Stimulated activated CD8-positive, alpha-beta memory T cell treated with anti-CD3 and anti-CD28 coated beads, Interleukin-15, amount 100 ng/mL, for 48 hours (primary cell): ENCODE results near the gene AKAP6.
"Not testable (repeated sequence)": the region's sequence is repeated elsewhere in the genome, so short reads cannot be mapped to it uniquely, and the experiment has no call there.

ENCODE experiments used
- DNase-seq, 2 donors: peaks; one replicate each; pipeline ENCODE4 v3.0.0-alpha.2; 2020; ENCODE audit warnings: low read depth in 2 of 2

AKAP6 gene

GRCh38 chr14:32576977-32577376, 247.9 kb downstream of the AKAP6 start:
- no peak for DNase-seq

DNA sequence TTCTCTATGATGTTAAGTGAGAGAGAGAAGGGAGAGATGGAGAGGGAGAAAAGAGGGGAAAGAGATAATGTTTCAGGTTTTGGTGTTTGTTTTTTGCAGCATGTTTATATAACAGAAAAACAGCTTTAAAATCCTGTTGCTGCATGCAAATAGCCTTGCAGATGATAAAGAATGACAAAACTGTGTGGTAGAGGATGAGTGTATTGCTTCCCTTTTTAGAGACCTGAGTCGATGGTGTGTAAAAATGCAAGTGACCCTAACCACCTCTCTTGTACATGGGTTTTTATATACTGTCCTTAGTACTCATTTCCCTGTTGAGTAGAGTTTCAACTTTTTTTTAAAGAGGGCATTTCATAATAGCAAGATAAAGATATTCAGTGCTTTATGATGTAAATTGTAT, 249.1 kb downstream of the AKAP6 start:
- DNase-seq, result no peak

GRCh38 chr14:32583427-32583826, 254.3 kb downstream of the AKAP6 start:
- DNase-seq, result not testable (repeated sequence)

DNA sequence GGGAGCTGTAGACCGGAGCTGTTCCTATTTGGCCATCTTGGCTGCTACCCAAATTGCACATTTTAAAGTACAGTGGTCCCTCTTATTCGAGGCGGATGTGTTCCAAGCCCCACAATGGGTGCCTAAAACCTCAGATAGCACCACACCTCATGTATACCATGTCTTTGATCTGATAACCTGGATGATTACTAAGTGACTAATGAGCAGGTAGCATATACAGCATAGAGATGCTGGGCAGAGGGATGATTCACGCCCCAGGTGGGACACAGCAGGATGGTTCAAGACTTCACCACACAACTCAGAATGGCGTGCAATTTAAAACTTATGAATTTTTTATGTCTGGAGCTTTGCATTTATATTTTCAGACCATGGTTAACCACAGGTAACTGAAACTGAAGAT, 255.0 kb downstream of the AKAP6 start:
- no peak for DNase-seq

- DNase-seq, result no peak
These were observed 258.4 kb downstream of the AKAP6 start for GRCh38 chr14:32587461-32587860.

DNA sequence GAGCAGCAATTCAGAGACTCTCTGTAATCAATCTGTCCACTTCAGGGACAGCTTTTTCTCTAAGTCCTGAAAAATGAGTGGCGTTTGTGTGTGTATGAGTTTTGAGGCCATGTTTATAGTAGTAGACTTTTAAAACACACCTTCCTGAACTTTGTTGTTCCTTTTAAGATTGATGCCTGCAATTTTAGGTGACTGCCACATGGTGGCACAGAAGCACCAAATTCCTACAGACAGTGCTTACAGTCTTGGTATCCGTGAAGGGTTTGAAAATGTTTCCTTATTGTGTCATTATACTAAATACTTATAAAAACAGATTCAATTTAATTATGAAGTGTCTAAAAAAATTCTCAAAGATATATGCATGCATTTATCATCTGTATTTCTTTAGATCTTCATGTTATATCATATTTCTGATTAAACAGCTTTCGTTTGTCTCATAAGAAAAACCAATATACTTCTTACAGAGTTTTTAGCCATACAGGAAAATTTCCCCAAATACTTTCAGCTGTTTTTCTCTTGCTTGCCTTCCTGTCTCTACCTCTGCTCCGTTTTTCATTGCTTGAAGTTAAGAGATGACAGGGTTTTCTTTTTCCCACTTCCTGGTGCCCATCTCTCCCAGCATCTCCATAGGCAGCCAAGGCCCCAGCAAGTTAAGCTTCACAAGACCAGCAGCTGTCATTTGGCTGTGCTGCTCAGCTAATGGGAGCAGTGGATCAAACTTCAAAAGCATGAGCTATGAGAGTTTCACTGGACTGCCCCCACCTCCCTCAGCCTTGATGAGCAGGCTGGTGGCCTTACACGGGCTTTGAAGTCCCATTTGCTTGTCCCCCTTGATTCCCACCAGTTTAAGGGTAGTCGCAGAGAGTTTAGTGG, 259.6 kb downstream of the AKAP6 start:
- no peak for DNase-seq

GRCh38 chr14:32590157-32590556, 261.1 kb downstream of the AKAP6 start:
- no peak for DNase-seq

DNA sequence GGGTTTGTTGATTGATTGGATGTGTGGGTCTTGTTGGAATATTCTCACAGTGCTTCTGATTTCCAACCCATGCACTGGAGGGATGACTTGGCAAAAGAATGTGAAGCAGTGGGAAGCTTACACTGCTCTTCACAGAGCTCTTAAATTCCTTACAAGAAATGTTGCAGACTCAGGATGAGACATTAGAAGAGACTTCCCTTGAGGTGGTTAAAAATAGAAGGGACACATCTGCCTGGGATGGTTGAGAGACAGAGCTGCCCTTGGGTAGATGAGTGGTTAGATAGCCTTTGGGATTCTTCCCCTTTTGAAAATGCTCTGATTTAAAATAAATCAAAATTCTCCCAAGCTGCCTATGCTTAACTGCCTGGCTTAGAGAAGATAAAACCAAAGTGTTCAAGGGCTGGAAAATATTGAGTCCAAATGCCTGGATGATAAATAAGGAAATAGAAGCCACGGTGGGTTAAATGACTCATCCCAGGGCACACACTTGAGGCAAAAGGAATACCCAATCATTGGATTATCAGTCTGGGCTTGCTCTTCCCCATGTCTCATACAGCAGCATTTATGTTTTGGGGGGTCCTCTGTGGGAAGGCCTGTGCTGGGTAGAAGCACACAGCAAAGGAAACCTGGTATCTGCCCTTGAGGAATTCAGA, 264.3 kb downstream of the AKAP6 start:
- DNase-seq, result no peak

DNA sequence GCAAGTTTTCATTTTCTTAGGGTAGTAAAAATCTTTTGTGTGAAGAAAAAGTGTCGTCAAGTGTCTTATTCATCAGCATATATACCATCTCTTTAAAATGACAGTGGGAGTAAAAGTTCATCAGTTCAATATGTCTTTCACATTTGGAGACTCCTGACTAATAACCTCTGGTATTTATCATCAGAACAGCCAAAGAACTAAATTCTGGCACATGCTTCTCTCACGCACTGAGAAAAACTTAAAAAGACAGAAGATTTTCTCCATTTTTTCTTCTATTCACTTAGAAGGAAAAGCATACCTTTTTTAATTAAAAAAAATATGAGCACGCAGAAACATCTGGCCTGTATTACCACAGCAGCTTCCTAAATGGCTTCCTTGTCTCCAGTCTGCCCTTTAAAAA, 265.7 kb downstream of the AKAP6 start:
- no peak for DNase-seq

GRCh38 chr14:32595497-32595896, 266.4 kb downstream of the AKAP6 start:
- DNase-seq, result no peak

DNA sequence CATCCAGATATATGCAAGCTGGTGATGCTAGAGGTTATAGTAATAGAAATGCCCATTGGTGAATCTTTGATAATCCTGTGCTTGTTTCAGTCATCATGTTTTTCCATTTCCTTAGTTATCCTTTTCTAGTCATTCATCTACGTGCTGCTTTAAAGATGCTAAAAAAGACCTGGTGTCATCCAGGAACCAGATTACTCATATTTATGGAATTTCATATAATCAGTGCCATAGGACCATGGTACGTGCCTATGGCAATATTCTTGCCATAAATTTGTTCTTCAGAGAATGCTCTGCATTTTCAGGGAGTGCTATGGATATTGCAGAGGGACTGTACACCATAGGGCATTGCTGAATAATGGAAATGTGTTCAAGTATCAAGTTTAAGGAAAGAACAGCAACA, 267.3 kb downstream of the AKAP6 start:
- no peak for DNase-seq

- no peak for DNase-seq
These were observed 268.7 kb downstream of the AKAP6 start for GRCh38 chr14:32597771-32598170.

- no peak for DNase-seq
These were observed 272.0 kb downstream of the AKAP6 start for GRCh38 chr14:32601069-32601468.

DNA sequence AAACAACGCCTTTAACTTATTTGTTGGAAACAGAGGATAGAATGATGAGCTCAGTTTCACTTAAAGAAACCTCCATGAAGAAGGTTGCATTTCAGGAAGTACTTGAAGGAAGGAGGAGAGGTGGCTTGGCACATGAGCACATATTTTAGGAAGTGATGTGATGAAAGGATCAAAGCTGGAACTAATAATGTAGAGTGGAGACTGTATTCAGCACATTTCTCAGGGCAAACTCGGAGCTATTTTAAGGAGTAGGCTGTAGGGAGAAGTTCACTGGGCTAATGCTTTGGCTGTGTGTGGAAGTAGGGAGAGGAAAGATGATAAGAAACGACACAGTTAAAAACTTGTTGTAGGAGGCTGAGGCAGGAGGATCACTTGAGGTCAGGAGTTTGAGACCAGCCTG, 272.8 kb downstream of the AKAP6 start:
- DNase-seq, result no peak

DNA sequence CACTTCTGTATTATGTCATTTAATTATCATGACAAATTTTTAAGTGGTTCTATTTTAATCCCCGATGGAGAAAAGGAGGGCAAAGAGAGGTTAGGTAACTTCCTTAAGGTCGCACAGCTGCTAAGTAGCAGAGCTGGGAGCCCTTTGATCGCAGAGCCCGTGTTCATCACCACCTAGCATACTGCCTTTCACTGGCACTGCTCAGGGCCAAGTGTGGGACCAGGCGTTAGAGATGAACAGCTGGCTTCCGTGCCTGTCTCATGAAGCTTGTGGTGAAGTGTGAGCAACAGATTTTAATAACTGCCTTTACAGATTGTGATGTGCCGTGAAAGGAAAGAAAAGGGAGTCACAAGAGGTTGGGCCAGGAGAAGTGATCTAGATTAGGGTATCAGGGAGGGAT, 273.6 kb downstream of the AKAP6 start:
- DNase-seq, result no peak

DNA sequence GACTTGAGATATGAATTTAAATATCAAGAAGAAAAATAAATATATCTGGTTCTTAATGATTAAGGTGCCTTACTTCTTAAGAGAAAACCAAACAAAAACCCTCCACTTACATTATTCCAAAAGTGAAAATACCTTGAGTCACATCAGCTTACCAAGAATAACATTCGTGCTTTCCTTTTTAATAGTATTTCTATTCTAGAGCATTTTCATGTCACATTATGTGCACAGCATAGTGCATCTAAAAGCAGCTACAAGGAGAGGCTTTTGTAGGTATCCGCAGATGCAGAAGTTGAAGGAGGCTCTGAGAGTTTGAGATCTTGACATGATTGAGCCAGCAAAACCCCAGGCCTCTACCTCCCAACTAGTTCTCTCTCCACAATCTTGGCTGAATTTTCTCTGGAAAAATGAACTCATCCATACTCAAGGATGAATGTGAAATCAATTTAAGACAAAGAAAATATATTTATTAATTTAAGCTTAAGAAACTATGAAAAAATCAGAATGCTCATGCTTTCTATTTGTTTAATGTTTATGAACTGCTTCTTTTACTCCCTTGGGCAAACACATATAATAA, 275.0 kb downstream of the AKAP6 start:
- DNase-seq, result no peak

GRCh38 chr14:32606301-32606700, 277.2 kb downstream of the AKAP6 start:
- no peak for DNase-seq

- DNase-seq, result no peak
These were observed 278.3 kb downstream of the AKAP6 start for GRCh38 chr14:32607399-32607798.

DNA sequence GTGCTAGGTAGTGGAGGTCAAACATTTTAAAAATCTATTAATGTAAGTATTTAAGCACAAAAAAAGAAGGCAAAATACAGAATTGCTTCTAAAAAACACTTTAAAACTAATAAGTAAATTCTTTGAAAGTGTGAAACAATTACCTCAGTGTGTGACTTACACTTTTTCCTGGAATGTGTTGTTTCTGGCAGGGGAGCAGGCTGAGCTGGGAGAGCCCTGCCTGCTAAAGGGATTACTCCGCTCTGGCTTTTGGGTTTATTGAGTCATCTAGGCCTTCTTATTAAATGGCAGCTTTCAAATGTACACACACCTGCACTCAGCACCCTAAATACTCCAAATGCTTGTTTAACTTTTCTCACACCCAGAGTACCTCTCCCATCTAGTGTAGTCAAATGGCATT, 279.8 kb downstream of the AKAP6 start:
- no peak for DNase-seq

DNA sequence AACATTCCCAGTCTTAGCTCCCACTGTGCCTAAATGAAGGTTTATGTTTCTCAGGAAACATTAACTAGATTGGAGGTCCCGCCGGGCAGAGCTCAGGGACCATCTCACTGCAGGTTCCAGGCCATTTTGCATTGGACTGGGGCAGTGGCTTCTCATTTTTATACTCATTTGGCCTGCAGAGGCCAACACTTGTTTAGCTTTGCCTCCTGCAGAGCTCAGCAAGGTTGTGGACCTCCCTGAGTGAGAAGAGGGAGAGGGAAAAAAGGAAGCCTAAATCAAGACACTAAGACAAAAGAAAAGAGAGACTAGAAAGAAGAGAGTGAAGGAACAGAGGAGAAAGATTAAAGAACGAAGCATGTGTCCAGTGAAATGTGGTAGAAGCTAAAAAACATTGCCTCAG, 280.3 kb downstream of the AKAP6 start:
- no peak for DNase-seq

DNA sequence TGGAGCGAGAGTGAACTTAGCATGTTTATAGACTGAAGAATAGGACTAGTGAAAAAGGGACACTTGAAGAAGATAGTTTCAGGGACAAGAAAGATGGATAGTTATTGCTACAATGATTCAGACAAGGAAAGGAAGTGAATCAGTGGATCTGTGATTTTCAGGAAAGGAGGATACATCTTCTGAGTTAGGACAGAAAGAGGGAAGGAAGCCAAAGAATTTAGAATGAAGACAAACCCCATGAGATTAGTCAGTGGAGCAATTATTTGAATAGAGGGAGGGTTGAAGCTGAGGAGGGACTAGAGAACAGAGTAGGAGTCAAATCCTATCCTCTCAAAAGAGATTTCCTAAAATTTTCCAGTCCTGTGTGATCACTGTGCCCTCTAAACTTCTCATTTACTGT, 282.7 kb downstream of the AKAP6 start:
- DNase-seq, result no peak

DNA sequence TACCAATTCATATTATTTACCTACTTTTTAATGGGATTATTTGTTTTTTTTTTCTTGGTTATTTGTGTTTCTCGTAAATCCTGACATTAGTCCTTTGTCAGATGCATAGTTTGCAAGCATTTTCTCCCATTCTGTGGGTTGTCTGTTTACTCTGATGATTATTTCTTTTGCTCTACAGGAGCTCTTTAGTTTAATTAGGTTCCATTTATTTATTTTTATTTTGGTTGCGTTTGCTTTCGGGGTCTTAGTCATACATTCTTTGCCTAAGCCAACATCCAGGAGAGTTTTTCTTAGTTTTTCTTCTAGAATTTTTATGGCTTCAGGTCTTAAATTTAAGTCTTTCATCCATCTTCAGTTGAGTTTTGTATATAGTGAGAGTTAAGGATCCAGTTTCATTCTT, 289.9 kb downstream of the AKAP6 start:
- DNase-seq, result no peak

DNA sequence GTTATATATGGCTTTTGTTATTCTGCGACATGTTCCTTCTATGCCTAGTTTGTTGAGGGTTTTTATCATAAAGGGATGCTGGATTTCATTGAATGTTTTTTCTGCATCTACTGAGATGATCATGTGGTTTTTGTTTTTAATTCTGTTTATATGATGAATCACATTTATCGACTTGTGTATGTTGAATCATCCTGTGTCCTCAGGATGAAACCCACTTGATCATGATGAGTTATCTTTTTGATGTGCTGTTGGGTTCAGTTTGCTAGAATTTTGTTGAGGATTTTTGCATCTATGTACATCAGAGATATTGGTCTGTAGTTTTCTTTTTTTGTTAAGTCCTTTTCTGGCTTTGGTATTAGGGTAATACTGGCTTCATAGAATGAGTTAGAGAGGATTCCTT, 291.2 kb downstream of the AKAP6 start:
- DNase-seq, result no peak
